C4-2B (cell line): Measurements from ENCODE around the gene SERINC4.

Source experiments
- H3K27ac ChIP-seq: fragments of 450-650 bp; 2 replicates; pipeline ENCODE4 v1.5.1; 2017
- ZFX ChIP-seq: fragments of 450-650 bp; IDR thresholded peaks from 2 replicates; pipeline ENCODE4 v1.6.1; 2017
- TF ChIP-seq, protein P1 (sequence below): fragments of 450-650 bp; conservative IDR thresholded peaks from 2 replicates; pipeline ENCODE4 v1.5.1; 2017; ENCODE audit warnings: mild to moderate bottlenecking

The SERINC4 gene

DNA sequence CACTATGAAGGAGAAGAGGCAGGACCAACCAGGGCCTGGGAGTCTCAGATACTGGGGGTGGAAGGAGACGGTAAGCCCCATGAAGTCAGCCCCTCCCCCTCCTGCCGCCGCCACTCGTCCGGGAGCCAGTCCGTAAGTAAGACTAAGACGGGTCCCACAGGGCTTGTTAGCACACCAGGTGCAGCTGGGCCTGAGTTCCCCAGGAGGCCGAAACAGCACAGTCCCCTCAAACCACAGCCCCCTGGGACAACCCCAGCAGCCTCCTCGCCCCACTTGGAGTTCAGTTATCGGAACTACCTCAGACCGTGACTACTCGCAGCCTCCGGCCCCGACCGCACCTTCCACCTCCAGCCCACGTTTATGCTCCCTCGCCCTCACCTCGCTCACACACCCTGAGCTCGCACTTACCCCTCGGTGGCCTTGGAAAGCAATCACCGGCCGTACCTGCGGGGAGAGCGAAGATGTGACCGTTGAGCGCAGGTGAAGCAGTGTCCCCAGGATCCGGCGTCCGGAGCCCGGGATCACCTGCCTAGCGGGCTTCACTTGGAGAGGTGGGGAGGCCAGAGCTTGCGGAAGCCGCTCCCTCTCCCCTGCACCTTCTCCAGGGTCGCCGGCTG lies 23.8 kb downstream of the SERINC4 start:
- TF ChIP-seq, protein P1, sequence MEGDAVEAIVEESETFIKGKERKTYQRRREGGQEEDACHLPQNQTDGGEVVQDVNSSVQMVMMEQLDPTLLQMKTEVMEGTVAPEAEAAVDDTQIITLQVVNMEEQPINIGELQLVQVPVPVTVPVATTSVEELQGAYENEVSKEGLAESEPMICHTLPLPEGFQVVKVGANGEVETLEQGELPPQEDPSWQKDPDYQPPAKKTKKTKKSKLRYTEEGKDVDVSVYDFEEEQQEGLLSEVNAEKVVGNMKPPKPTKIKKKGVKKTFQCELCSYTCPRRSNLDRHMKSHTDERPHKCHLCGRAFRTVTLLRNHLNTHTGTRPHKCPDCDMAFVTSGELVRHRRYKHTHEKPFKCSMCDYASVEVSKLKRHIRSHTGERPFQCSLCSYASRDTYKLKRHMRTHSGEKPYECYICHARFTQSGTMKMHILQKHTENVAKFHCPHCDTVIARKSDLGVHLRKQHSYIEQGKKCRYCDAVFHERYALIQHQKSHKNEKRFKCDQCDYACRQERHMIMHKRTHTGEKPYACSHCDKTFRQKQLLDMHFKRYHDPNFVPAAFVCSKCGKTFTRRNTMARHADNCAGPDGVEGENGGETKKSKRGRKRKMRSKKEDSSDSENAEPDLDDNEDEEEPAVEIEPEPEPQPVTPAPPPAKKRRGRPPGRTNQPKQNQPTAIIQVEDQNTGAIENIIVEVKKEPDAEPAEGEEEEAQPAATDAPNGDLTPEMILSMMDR = no peak
- TF ChIP-seq ZFX = 0 out of 2 replicates have a peak, but pooled peaks have one; percentile 33
- H3K27ac ChIP-seq = peak overlapping the region; percentile 89

DNA sequence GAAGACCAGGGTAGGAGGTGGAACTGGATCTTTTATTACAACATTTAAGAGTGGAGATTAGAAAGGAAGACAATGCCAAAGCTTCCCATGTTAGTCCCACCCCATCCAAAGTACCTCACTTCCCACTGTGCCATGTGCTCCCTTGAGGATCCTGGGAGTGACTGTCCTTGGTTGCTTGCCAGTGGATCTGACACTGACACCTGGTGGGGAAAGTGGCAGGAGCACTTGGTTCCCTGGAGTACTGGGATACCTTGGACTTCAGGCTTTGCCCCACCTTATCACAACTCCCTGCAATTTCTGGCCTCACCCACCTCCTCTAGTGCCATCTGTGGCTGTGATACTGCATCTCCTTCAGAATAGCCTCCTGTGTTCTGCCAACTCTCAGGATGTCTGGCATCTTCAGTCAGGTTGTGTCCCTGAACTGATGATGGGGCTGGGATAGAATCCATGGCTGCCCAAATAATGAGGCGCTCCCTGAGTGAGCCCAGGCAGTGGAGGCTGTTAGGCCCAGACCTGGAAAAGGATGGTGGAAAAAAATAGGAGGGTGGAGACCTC lies 24.5 kb downstream of the SERINC4 start:
- TF ChIP-seq, protein P1 = peak; percentile 90
- TF ChIP-seq ZFX = no peak
- H3K27ac ChIP-seq = peak overlapping the region; percentile 89

DNA sequence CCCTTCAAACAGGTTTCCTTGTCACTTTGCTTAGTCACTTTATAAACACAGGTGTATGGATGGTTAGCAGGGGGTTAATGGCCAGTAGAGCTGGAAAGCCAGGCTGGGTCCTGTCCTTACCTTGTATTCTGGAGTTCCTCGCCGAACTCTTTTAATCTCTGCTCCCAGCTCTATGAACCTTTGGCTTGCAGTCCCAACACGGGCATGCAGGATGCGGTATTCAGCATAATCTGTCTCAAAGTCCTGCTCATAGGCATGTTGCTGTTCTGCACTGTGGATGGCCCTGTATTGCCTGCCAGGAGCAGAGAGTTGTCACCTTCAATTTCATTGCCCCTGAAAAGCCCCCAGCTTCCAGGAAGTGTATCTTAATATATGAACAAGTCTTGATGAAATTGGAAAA lies 26.0 kb downstream of the SERINC4 start:
- peak overlapping the region; percentile 89 for H3K27ac ChIP-seq
- TF ChIP-seq, protein P1 = no peak
- no peak for TF ChIP-seq ZFX

DNA sequence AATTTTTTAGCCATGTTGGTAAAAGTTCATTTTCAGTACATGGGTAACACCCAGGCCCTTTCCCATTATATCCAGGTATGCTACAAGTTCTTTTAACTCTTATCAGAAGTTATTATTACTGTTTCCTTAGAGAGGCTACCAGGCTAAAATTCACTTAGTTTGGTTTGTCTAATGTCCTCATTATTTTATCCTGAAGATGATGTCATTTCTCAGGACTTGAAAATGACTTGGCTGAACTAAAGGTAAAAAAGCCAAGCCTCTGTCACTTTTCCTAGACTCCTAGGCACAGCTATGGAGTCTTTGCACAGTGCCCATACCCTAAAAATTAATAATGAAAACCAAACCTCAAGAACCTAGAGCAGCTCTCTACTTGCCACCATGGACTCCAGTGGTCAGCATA lies 27.4 kb downstream of the SERINC4 start:
- H3K27ac ChIP-seq = no peak overlapping the region
- TF ChIP-seq, protein P1 = no peak
- TF ChIP-seq ZFX = no peak

DNA sequence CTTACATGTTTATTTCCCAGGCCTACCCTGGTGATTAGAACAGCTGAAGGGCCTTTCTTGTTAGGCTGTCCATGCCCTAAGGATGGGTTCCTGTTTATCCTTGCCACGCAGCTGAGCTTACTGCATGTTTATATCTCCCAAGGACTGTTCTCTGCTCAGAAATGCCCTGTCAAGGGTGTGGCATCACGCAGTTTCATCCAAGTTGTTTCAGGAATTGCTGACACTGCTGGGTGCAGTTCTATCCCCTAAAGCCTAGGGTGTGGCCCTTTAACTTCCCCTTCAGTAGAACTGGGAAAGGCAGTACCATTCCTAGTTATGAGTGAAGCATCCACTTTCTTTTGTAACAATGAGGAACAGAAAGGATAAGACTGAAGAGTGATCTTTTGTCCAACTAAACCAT lies 28.2 kb downstream of the SERINC4 start:
- no peak overlapping the region for H3K27ac ChIP-seq
- TF ChIP-seq, protein P1 = no peak
- TF ChIP-seq ZFX = no peak

DNA sequence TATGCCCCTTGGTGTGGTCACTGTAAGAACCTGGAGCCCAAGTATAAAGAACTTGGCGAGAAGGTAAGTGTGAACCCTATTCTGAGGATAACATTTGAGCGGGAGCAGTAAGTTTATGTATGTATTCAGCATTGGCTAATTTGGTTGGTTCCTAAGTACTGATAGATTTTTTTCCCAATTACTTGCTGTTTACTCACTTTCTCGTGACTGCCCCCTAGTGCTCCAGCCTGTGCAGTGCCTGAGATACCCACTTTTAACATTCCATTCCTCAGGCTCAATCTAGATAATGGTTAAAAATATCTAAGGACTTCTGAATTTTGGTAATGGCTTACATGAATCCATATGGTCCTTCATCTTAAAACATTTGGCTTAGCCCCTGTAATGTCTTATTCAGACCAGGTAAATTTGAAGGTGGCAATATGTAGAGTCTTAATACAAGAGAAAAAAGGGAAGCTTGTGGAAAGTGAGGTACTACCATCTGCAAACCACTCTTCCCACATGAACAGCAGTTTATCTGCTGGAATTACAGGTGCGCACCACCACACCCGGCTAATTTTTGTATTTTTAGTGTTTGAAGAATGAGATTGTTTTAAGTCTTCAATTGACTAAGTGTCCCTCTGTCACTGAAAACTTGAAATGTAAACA lies 30.3 kb downstream of the SERINC4 start:
- H3K27ac ChIP-seq = no peak overlapping the region

More for the DNA sequence above, 30.3 kb downstream of the SERINC4 start:
- TF ChIP-seq ZFX = no peak
- TF ChIP-seq, protein P1 = peak; percentile 96
